H54 (cell line): ENCODE data around the gene SSH2.

Experiments used
- DNase-seq: peaks from one replicate; pipeline ENCODE4 v3.0.0; 2011; ENCODE audit warnings: low spot score, mixed read lengths; ENCODE audit not compliant: insufficient read length
- FAIRE-seq: peaks from 3 replicates; lab custom pipeline; 2011; peaks lifted over from hg19 to GRCh38; lab: Jason Lieb, UNC
- POLR2A ChIP-seq: IDR thresholded peaks from 2 replicates; pipeline ENCODE4 v1.6.1; 2011; ENCODE audit warnings: low read depth, mild to moderate bottlenecking, low read length

Gene SSH2

GRCh38 chr17:29827179-29827578 lies 102.8 kb downstream of the SSH2 start:
- DNase-seq (no peak), FAIRE-seq (no peak)
- TF ChIP-seq POLR2A, result no peak

GRCh38 chr17:29826114-29826692 lies 103.8 kb downstream of the SSH2 start:
- DNase-seq (no peak), FAIRE-seq (no peak)
- TF ChIP-seq POLR2A, result no peak

GRCh38 chr17:29825604-29826003 lies 104.4 kb downstream of the SSH2 start:
- FAIRE-seq (no peak), DNase-seq (no peak)
- TF ChIP-seq POLR2A, result no peak

DNA sequence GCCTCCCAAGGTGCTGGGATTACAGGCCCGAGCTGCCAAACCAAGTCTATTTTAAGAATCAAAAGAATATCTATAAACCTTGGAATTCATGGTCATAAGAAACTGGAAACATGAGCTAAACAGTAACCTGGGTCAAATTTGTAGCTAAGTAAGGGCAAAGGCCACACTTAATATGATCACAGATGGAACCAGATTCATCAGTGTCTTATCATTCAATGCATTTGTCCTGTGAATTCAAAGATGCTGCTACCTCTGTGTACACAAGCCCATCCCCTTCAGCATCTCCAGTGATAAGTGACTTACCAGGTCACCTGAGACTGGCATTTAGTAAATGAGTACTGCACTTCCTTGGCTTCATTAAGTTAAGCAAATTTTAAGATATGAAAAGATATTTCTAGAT lies 108.1 kb downstream of the SSH2 start:
- FAIRE-seq (no peak), DNase-seq (no peak)
- TF ChIP-seq POLR2A, result no peak

DNA sequence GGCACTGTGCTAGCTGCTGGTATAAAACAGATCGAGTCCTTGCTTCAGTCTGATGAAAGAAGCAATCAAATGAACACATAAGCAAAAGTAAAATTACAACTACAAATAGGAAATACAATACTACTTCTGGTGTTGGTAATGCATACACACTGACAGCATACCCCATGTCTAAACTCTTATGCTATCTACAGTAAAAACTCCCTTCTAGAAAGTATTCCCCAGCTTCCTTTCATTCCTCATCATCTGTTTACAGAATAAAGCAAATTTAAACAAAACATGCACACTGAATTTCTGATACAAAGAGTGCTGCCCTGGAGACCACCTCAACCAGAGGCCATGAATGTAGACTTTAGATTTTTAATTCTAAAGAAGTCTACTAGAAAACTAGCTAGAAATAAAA lies 109.6 kb downstream of the SSH2 start:
- no peak for FAIRE-seq
- no peak for TF ChIP-seq POLR2A

GRCh38 chr17:29807520-29808361 lies 122.3 kb downstream of the SSH2 start:
- FAIRE-seq, result no peak
- no peak for TF ChIP-seq POLR2A
- peak; percentile 13 for DNase-seq

More for the DNA sequence above, 109.6 kb downstream of the SSH2 start:
- DNase-seq, result no peak

DNA sequence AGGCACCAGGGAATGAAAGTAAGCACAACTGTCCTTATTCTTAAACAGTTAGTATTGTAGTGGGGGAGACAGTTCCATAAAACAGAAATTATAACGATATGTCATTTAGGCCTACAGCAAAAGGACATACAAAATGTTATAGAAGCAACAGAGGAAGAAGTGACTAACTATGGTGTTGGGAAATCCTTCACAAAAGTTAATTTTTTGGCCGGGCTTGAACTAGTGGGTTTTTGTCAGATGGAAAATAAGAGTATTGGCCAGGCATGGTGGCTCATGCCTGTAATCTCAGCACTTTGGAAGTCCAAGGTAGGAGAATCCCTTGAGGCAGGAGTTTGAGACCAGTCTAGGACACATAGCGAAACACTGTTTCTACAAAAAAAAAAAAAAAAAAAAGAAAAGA lies 127.8 kb downstream of the SSH2 start:
- DNase-seq (no peak), FAIRE-seq (no peak)
- TF ChIP-seq POLR2A, result no peak

- TF ChIP-seq POLR2A, result no peak
- FAIRE-seq, result no peak
- no peak for DNase-seq
These were observed 129.6 kb downstream of the SSH2 start for GRCh38 chr17:29800457-29800856.

GRCh38 chr17:29796652-29797051 lies 133.4 kb downstream of the SSH2 start:
- FAIRE-seq, result no peak
- TF ChIP-seq POLR2A, result no peak
- no peak for DNase-seq

DNA sequence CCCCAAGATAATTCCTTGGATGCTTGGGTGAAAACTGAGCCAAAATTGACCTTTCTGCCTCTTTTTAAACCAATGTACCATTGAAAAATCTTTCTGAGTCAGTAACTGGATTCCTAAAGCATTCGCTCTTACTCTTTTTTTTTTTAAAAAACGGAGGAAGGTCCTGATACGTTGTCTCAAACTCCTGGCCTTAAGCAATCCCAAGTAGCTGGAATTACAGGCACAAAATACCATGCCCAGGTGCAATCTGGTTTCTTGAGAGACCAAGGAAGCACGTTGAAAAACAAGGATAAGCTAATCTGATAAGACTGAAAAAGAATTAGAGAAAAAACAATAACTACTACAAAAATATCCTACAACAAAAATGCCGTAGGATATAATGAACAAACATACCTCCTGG lies 136.5 kb downstream of the SSH2 start:
- FAIRE-seq, result no peak
- no peak for DNase-seq
- TF ChIP-seq POLR2A, result no peak

GRCh38 chr17:29791336-29792080 lies 138.5 kb downstream of the SSH2 start:
- DNase-seq, result no peak

GRCh38 chr17:29789196-29790170 lies 140.5 kb downstream of the SSH2 start:
- no peak for DNase-seq
- no peak for FAIRE-seq
- TF ChIP-seq POLR2A, result no peak

More at GRCh38 chr17:29791336-29792080, 138.5 kb downstream of the SSH2 start:
- no peak for TF ChIP-seq POLR2A
- no peak for FAIRE-seq

GRCh38 chr17:29787995-29788394 lies 142.0 kb downstream of the SSH2 start:
- FAIRE-seq (no peak), DNase-seq (no peak)
- no peak for TF ChIP-seq POLR2A
